Esophagus squamous epithelium (tissue), 4 donors: Measurements from ENCODE around the gene HMOX1.

Source experiments
- CTCF ChIP-seq, 6 experiments: fragments of 450-650 bp in 4 of 6; fragments of 200-600 bp in 2 of 6; sonication (generic) in 2 of 6; IDR thresholded peaks; one replicate each; pipeline ENCODE4 v1.5.1; 2016 to 2019; ENCODE audit warnings: antibody characterized with exemption in 6 of 6, mild to moderate bottlenecking in 4 of 6, moderate library complexity in 4 of 6
- POLR2A ChIP-seq, 4 donors: fragments of 450-650 bp; IDR thresholded peaks; one replicate each; pipeline ENCODE4 v1.6.1; 2017; ENCODE audit warnings: antibody characterized with exemption in 4 of 4, mild to moderate bottlenecking in 4 of 4, moderate library complexity in 3 of 4

- no peak for TF ChIP-seq CTCF (IDR thresholded peaks at IDR 0.05)
- TF ChIP-seq POLR2A (IDR thresholded peaks at IDR 0.05): no peak
Observed at GRCh38 chr22:35383679-35384071, 2.8 kb downstream of the HMOX1 start.
